AG09309 (cell line): ENCODE measurements around the gene CHRNA4.

ENCODE experiments used
- DNase-seq: peaks from one replicate; pipeline ENCODE4 v3.0.0-alpha.2; 2010; ENCODE audit warnings: low read depth
- H3K4me3 ChIP-seq: 2 replicates; pipeline ENCODE4 v1.5.1; 2011; ENCODE audit warnings: mild to moderate bottlenecking, low read depth, low read length, moderate library complexity; ENCODE audit not compliant: control insufficient read depth
- TF ChIP-seq, protein P1 (sequence below): IDR thresholded peaks from 2 replicates; pipeline ENCODE4 v1.5.1; 2011; ENCODE audit warnings: mild to moderate bottlenecking, low read depth, low read length, inconsistent platforms; ENCODE audit not compliant: insufficient read depth, control insufficient read depth; ENCODE audit errors: missing control alignments

CHRNA4 gene

DNA sequence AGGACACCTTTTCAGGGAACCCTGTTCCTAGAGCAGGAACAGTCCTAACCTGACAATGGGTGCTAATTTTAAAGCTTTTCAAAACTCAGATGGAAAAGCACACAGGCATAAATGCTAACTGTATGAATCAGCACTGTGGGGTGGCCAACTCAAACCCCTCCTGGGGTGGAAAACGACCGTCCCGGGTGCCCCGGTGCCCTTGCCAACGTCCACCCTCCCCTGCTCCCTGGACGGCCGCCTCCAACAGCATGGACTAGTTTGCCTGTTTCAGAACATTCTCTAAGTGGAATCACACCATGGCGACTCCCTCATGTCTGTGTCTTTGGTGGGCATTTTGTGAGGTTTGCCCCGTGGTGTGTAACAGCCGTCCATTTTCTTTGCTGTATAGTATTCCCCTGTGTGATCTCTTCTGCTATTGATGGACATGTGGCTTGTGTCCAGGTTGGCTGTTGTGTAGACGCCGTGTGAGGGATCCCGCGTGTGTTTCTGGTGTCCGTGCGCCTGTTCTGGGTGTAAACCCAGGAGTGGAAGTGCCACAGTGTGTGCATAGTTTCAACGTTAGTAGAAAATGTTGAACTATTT, 62.3 kb downstream of the CHRNA4 start:
- H3K4me3 ChIP-seq, result no peak overlapping the region
- TF ChIP-seq, protein P1, sequence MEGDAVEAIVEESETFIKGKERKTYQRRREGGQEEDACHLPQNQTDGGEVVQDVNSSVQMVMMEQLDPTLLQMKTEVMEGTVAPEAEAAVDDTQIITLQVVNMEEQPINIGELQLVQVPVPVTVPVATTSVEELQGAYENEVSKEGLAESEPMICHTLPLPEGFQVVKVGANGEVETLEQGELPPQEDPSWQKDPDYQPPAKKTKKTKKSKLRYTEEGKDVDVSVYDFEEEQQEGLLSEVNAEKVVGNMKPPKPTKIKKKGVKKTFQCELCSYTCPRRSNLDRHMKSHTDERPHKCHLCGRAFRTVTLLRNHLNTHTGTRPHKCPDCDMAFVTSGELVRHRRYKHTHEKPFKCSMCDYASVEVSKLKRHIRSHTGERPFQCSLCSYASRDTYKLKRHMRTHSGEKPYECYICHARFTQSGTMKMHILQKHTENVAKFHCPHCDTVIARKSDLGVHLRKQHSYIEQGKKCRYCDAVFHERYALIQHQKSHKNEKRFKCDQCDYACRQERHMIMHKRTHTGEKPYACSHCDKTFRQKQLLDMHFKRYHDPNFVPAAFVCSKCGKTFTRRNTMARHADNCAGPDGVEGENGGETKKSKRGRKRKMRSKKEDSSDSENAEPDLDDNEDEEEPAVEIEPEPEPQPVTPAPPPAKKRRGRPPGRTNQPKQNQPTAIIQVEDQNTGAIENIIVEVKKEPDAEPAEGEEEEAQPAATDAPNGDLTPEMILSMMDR, result no peak

DNA sequence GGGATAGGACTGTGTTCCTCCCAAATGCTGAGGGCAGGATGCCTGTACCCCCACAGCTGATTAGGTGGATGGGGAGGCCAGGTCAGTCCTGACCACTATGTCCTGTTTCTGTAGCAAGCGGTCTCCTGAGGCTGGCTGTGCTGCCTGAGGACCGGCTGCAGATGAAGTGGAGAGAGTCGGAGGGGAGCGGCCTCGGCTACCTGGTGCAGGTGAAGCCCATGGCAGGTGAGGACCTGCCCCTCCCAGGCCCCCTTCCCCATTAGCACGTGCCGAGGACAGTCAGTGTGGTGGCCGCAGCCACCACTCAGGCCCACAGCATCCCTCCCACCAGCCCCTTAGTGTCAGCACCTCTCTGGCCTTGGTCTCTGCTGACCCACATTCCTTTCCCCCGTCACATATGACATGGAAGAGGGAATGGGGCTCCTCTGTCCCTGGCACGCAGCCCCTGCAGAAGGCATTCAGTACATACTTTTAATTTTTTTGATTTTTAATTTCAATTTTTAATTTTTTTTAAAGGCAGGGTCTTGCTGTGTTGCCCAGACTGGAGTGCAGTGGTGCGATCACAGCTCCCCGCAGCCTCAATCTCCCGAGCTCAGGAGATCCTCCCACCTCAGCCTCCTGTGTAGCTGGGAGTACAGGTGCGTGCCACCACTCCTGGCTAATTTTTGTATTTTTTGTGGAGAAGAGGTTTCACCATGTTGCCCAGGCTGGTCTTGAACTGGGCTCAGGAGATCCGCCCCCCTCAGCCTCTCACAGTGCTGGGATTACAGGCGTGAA, 63.2 kb downstream of the CHRNA4 start:
- no peak for DNase-seq
- H3K4me3 ChIP-seq, result no peak overlapping the region
- TF ChIP-seq, protein P1, result no peak

More for the DNA sequence above, 62.3 kb downstream of the CHRNA4 start:
- no peak for DNase-seq

DNA sequence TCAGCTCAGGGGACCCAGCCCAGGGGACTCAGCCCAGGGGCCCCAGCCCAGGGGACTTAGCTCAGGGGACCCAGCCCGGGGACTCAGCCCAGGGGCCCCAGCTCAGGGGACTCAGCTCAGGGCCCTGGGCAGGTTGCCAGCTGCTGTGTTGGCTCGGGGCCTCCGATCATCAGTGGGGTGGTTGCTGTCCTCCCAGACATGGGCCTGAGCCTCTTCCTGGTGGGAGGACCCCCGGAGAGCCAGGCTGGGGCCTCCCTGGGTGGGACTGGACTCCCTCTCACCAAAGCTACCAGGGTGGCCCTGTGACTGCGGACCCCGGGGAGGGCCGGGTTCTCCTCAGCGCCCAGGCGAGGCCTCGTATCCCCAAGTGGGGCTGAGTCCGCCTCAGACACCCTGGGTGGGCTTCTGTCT, 63.8 kb downstream of the CHRNA4 start:
- DNase-seq, result no peak
- TF ChIP-seq, protein P1, result no peak
- no peak overlapping the region for H3K4me3 ChIP-seq

DNA sequence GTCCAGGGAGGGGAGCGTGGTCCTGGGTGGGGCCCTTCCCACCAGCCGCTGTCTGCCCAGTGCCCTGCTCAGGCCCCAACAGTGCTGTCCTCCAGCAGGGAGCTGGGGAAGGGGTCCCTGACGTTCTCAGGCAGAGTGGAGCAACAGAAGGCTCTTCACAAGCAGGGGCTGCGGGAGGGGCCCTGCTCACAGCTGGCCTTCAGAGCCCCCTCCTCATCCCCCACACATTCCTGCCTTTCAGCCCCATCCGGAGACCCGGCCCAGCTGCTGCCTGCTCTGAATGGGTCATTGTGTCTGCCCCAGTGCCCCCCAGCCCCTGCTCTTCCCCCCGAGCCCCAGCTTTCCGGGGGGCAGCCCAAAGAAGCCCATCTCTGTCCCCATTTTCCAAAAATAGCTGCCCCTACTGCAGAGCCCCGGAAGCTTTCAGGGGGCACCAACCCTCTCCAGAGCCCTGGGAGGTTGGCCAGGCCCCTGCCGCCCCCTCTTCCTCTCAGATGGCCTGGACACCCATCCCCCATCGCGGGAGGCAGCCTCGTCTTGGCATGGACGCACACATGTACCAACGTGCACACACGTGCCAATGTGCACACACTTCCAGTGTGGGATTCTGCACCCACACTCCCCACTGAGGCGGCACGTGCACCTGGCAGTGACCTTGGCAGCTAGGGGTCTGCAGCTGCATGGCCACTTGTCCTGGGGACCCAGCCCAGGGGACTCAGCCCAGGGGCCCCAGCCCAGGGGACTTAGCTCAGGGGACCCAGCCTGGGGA, 64.4 kb downstream of the CHRNA4 start:
- H3K4me3 ChIP-seq, result no peak overlapping the region
- TF ChIP-seq, protein P1, result no peak
- DNase-seq, result no peak

DNA sequence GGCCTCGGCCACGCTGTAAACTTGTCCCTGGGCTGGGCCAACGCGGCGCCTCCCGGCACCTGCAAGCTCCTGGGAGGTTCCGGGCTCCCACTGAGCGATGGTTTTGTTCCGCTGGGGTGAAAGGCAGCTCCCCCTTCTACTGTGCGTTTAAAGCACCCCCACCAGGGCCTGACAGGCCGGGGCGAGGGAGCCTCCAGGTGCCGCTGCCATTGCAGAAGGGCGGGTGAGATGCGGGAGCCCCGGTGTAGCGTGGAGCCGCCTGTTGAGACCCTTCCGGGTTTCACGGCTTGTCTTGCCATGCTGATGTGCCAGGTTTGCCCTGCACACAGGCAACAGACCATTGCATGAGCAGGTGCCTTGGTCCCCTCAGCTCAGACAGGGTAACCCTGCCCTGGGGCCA, 65.3 kb downstream of the CHRNA4 start:
- TF ChIP-seq, protein P1, result no peak
- DNase-seq, result no peak
- H3K4me3 ChIP-seq, result no peak overlapping the region

DNA sequence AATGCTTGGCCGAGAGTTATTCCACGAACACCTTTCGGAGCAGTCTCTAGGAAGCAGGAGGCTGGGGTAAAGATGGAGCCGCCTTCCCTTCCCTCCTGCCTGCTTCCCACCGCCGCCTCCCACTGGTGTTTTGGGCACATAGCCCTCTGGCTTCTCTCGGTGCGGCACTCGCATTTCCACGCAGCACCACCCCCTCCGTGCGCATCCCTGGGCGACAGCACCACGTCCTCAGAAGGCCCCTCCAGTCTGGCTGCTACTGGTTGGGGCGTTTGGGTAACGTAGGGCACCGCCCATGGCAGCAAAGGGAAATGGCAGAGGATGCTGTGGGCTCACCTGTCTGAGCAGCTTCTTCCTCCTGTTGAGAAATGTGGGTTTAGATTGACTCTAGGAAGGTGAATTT, 65.7 kb downstream of the CHRNA4 start:
- TF ChIP-seq, protein P1, result no peak
- DNase-seq, result no peak
- H3K4me3 ChIP-seq, result no peak overlapping the region
